COR-L47 (cell line): ENCODE results near the gene TRIP12.

Source experiments
- DNase-seq: peaks from one replicate; lab custom pipeline; 2025; lab: John Stamatoyannopoulos, UW

Gene TRIP12

DNA sequence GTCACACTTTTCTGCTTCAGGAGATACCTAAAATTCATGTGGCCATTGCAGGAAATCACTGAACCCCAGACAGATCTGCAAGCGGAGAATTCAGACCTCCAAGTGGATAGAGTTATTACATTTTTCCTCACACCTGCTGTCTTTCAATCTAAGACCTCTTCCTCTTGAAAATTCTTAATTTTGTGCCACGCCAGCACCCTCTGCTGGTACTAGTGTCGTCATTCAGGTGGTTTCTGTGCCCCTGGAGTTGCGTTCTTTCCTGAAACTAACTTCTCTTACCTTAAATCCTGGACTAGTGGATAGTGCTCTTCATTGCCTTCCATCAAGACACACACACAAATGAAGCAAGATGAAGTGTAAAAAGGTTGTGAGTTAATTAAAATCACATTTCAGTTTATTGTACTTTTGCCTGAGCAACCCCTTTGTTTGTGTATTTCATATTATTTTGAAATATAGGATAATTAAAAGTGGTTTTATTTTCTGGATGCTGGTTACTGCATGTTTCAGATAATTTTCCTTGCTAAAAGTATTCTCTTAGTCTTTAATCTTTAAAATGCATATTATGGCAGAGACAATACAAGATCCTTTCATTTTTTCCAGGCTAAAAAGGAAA, 205.8 kb downstream of the TRIP12 start:
- DNase-seq: peak; percentile 23

DNA sequence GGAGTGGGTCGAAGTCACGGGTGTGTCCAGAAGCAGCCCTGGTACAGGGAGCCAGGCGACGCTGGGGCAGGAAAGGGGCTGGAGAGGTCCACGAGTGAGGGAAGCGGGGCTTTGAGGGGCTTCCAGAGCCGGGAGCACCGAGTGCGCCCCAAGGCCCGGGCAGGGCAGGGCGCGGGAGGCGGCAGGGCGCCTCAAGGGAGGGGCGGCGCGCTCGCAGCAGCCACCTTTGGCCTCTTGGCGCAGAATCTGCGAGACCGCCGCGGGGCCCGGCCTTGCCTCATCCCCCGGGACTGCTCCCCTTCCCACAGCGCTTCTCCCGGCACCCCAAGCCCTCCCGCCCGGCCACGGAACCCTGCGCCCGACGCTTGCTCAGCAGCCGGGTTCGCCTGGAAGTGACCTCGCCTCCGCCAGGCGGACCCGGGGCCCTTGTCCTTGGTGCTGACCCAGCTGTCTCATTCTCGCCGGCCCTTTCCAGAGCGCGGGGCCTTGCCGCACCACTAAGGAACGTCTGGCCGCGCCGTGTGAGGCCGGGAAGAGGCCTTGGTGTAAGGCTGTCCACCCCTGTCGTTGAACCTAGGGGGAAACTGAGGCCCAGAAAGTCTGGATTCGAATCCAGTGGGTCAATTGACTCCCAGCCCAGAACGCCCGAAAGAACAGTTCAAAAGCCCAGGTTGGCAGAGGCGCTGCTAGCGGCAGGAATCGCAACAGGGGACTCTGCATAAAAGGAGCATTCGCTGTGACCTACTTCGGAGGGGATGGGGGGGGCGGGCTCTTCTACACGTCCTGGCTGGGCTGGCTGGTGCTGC, 206.9 kb downstream of the TRIP12 start:
- DNase-seq: no peak

- DNase-seq: peak; percentile 32
These were observed 207.6 kb downstream of the TRIP12 start, which contains the start of gene DNER for GRCh38 chr2:229714080-229714735. DNER (minus strand) TSS chr2:229714555; CDS start chr2:229714423, 132 bp downstream.
